HG03571 (cell line): ENCODE results near the gene BMPER.

Experiments used
- ATAC-seq: cut with Tn5 transposase; IDR thresholded peaks from one replicate; pipeline ENCODE4 v1.9.1; 2021; ENCODE audit not compliant: unreplicated experiment

Gene BMPER

DNA sequence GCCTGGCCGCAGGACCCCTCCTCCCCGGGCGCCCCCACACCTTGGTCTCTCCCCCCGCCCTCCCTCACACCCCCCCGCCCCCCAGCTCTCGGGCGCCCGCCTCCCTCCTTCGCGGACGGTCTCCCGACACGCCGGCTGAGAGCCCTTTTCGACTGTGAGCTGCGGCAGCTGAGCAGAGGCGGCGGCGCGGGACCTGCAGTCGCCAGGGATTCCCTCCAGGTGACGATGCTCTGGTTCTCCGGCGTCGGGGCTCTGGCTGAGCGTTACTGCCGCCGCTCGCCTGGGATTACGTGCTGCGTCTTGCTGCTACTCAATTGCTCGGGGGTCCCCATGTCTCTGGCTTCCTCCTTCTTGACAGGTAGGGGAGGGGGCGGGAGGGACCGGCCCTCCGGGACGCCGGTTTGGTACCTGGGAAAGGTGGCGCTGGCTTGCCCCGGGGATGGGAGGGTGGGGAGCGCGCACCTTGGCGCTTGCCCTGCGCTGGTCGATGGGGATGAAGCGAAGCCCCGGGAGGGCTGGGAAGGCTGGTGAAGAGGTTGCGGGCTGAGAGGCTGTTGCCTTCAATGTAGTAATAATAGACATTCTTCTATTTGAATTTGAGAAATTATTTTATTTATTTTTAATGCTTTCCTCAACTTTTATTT lies at the start of gene BMPER:
Gene BMPER (plus strand): TSS at position 151 of the 644 bp plus-strand sequence. CDS start 75 bp downstream, at position 226.
- ATAC-seq = no peak

DNA sequence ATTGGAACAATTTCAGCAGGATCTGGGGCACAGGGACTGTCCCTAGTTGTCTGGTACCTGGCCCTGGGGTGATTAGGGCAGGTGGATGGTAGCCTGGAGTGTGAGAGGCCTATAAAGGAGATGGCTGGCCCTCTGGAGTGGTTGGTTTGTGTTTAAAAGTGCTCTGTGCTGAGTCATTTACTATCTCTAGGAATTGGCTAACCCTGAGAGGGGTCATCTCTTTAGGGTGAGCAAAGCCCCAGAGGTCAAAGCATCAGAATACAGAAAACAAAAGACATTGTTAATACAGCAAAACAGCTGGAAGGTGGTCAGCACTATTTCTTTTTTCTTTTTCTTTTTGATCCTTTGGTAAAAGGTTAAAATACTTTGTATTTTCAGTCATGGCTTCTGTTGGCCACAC lies 43.4 kb upstream of the BMPER start:
- no peak for ATAC-seq

DNA sequence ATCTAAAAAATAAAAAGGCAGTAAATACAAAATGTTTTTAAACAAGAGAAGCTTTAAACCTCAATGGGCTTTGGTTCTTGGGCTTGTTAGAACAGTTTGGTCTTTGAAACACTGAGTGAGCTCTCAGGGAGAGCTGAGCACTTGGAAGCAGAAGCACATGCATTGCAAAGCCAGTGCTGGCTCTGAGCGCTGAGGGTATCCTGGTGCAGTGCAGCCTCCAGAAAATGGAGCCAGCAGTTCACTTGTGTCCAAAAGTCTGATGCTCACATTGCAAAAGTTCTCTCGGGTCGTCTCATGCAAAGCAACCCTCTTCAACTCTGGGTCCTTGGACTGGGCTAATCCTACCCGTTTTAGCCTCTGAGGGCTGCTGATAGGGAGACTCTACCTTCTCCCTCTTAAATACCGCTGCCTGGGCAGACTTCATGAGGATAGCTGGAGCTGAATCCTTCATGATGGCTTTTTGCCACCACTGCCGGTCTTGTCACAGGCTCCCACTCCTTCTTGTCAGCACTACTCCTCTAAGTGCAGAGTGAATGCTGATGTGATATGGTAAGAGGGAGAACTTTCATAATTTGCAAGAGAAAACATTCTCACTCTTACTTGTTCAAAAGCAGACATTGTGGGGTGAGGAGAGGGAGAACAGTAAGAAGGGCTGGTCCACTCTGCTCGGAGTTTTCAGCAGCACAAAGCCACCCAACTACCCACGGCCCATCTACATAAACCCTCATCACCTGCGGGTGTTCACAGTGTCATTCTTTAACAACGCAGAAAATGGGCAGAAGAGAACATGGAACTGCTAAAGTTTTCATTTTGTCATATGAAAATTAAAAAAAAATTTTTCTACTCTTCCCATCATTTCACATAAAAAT lies 42.2 kb upstream of the BMPER start:
- ATAC-seq = no peak

DNA sequence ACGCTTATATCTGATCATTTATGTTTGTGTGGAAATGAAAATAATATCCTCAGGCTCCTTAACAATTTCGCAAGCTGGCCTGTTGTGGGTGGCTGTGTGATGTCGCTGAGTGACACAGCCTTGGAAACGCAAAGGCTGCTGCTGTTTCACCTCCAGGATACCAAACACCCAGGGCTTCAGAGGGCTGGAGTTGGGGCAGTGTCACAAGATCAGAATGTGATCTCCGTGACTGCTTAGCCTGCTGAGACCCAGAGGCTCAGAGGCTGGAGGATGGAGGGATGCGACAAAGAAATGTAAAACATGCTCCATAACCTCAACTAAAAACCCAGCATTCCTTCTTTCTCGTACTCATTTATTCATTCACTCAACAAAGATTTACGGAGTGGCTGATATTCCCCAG lies 37.2 kb upstream of the BMPER start:
- no peak for ATAC-seq

DNA sequence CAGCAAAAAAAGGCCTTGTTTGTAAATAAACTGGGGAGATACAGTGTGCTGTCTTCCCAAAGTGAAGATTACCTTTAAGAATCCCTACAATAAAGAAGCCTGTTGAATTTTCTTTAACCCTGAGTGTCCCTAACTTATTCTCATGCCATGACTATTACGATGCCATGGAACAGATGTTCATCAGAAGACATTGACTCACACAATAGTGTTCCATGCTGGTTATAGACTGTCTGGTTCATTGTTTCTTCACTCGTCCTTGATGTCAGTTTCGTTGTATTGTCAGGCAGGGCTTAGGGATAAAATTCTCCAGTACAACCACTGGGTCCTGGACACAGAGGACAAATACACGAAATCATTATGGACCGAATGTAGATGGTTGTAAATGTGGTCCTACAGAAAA lies 36.2 kb upstream of the BMPER start:
- ATAC-seq = no peak

DNA sequence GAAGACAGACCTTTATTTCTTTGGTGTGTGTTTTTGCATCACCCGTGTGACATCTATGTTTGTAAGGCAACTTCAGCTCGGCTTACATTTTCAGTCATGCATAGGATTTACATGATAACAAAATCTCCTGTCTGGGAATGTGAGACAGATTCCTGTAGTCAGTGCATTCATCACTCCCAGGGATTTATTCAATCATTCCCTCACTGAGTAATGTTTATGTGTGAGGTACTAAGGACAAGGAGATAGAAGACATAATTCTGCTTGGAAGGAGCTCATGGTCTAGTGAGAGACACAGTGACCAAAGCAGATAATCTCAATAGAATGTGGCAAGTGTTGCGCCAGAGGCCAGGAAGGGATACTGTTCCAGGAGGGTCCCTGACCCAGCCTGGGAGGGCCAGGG lies 35.2 kb upstream of the BMPER start:
- ATAC-seq = no peak

DNA sequence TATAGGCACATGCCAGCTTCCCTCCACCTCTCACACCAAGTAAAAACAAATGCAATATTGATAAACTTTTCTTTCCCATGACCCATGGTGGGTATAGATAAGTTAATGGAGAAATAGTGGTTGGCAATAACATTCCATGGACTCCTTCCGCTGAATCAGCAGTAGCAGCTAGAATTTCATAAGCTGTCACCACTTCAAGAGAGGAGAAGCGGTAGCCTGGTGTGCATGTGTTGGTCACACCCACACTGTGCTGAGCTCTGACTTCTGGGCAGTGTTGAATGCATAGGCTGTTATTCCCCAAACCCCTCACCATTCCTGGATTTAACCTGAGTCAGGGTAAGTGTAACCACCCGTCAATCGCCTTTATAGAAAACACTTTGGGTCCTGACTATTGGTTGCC lies 32.5 kb upstream of the BMPER start:
- ATAC-seq = no peak

DNA sequence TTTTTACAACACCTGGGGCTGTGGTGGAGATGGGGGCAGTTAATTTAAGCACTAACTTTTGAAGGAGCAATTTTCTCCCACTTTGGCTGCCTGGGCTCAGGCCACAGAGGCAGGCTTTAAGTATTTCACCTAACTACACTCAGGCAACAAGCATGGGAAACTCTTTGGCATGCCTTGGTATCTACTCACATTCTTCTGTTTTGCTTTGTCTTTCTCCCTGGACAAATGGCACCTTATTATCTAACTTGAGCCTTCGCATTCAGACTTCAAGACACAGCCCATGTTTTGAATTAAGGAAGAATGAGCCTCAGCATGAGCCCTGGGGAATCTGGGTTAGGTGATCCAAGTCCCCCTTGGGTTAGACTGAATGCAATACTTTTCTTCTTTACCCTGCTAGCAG lies 31.8 kb upstream of the BMPER start:
- ATAC-seq = no peak

DNA sequence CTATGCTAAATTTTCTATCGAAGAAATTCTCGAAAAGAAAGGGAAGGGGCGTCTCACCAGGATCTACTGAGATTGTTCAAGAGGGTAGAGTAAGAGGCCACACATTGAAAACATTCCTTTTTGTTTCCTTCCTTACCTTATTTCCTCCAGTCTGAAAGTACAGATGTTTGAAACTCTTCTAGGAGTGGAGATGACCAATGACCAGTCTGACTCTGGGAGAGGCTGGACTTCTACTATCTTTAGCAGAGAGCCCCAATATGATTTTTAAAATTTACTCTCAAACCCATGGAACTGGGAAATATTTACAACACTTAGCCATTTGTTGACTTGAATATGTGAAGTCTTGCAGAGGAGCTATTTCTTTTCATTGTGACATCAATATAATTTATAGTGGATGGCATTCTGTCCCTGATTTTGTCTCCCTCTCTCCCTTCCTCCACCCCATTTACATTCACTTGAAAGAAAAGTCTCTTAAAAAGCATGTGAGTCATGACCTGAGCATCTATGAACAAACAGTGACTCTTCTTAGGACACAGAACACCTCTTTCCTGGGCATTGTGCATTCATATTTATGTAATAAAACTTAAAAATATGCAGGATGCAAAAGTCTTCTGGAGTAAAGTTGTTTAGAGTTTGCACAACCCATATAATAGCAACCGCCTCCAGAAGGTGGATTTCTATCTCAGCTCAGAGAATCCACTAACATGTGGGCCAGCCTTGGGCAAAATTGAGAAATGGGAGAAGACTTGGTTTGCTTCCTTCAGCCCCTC lies 31.2 kb upstream of the BMPER start:
- ATAC-seq = no peak

DNA sequence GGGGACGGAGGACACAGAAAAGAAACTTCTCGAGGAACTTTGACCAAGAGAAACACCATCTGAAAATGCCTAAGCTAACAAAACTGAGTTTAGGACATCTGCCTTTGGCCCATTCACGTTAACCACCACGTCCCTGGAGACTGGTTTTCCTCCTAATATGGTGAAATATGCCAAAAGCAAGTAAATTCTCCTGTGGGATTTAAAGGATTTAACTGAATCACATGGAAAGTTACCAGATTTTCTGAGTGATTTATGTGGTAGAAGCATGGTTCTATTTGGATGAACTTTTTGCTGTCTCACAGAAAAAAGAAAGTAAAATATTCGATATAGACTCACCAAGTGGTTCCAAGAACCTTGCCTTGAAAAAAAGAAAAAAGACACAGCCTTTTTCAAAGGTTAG lies 30.4 kb upstream of the BMPER start:
- no peak for ATAC-seq

DNA sequence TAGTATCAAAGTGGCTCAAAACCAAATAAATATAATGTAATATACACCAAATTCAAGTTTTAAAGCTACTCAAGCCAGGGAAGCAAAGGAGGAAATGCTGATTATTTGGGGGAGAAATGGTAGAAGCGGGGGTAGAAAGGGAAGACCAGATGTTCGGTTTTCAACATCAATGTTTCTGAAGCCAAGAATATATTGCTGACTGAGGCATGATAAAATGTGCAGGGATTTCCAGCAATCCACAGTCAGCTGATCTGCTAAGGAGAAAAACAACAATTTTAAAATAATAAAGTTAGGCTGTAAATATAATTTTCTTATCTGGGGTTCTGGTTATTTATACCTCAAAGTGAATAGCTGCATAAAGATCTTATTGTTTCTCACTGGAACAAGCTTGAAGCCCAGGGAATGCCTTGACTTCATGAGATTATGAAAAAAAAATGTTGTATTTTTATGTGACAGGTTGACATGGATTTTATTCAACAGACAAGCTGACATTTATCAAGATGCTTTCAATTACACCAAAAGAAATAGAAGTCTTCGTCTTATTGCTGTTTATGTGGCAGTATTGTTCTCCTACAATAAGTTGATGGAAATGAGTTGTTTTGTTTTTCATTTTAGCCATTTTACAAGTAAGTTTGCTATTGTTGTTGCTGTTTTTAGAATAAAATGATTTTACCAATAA lies 28.6 kb upstream of the BMPER start:
- no peak for ATAC-seq

DNA sequence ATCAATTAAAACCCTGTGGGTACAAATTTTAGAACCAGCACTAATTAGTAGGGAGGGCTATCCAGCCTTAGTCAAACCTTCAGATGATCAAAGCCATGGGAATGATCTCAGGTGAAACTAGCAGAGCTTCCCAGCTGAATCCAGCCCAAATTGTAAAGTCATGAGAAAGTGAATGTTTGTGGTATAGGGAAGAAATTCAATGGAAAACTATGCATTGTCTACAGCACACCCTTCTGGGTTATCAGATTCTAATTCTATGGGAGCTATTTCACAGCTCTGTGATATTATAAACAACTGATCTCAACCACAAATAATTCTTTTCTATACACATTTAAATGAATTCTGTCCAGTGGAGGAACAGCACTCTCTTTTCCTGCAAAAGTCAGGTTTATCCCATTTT lies 24.6 kb upstream of the BMPER start:
- no peak for ATAC-seq

DNA sequence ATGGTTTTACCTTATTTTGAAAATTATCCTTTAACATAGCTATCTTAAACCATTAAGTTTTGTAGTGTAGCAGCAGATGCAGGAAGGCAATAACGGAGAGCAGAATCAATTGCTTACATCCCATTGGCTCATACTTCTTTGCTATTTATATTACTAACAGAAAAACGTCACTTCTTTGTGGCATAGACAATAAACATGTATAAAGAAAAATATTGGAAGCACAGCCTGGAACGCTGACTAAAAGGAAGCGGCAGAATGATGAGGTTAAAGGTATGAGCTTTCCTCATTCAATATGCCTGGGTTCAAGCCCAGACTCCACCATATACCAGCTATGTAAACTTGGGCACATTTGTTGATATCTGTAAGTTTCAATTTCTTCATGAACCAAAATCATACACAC lies 24.0 kb upstream of the BMPER start:
- ATAC-seq = no peak

DNA sequence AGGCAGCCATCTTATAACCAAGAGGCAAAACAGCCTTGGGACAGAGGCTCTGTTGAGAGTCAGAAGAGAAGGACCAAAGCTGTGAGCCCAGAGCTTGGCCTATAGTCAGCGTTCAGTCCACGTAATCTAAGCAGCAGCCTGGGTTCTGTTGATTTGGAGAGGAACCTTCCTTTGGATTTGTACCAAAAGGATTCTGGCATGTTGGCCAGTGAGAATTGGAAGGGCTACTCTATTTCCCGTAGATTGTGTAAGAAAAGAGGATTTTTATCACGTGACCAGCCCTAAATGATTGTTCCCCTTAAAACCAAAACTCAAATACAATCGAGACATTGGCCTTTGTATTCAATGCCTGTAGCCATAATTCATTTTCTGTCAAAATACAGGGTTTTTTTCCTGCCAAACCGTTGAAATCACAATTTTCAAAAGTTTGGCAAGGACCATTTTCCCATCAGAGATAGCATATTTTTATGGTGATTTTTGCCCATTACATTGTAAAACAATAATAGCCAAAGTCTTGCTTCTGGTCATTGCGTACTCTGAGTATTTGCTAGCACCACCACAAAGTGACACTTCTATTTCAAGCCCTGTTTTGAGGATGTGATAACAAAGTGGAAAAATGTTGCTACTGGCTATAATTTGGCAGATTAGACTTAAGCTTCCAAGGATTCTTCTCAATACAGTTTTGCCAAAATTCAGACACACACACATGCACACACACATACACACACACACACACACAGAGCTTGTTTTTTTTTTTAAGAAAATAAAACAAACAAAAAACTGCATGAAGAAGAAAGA lies 23.1 kb upstream of the BMPER start:
- no peak for ATAC-seq

DNA sequence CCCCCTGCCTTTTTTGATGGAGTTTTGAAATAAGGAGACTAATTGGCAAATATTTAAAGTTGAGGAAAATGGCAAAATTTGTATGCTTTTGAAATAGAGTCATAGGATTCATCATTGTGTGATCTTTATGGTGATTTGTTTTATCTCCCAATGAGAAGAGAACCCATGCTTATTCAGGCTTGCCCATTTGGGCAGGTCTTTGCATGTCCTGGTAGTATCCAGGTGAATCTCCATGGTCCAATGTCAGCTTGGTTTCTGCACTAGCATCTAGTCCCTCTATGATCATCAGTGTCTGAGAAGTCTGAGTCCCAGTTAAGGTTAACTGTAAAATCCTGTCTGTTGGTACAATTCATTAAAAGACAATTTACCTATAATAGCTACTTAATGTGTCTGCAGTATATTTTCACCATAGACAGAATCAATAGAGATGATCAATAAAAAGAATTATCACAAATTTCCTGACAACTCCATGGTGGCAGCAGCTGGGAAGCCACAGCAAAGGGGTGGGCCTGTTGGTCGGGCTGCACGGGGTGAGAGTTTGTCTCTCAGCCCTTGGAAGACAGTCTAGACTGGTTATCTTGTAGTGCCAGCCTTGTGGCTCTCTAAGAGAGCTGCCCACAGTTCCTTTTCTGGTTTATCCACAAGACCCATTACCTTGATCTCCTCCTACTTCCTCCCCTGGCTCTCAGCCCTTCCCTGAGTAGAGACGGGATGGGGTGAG lies 22.2 kb upstream of the BMPER start:
- ATAC-seq = no peak

DNA sequence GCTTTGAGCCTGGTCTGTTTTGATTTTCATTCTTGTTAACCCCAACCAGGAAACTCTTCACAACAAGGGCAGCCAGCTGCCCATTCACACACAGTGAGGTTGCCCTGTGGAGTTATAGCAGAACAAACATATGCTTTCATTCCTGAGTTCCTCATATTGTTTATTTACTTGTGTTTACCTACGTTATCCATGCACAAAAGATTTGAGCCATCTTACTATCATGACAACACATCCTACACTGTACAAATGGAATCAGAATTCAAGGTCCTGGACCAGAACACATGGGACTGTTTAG lies 21.7 kb upstream of the BMPER start:
- ATAC-seq = no peak

DNA sequence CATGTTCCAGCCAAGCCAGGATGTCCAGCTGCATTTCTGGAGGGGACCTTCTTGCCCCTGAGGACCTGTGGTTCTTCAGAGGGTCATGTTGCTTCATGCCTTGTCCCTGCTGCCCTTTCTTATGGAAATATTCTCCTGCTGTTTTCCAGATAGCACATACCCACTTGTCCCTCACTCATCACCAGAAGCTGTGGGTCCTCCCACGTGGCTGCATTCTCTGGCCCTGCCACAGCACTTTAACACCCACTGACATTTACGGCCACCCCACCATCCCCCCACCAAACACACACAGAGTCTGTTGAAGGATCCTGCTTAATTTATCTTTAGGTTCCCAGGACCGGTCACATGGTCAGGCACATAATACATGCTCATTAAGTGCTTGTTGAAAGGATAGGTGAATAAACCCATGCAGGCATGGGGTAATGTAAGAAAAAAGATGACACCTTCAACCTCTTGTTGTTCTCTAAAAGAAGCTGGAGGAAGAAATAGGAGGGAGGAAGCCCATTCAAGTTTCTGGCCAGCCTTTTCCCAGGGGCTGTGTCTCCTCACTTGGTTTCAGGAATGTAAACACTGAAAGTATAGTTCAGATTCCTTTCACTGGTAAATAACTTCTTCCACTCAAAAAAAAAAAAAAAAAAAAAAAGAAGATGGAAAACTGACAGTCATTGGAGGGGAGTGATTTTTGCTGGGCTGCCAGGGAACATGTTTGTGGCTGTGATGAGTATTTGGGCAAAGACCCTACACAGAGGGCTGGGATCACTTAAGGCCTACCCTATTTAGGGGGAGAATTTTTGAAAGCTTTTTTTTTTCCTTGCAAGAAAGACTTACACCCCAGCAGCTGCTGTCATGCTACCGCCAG lies 19.8 kb upstream of the BMPER start:
- ATAC-seq = no peak

DNA sequence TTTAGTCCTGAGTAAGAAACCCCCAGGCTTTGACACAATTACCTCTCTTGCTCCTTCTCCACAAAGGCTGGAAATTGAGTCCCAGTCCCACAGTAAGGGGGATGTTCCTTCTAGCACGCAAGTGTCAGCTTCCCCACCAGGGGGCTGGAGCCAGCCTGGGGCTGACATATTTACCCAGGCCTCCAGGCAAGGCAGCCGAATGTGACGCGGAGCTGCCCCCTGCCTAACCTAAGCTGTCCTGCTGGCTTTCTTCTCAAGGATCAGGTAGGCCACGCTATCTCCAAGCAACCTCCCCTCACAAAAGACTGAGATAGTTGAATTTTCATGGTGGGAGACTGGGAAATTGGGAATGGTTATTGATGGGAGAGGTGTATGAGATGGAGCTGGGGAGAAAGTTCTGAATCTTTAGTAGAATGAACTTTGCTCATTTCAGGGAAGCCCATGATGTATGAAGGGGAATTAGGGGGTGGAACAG lies 19.2 kb upstream of the BMPER start:
- no peak for ATAC-seq
